Endometrium (tissue), 2 donors: ENCODE results near the gene FOLR1.
"Not testable (repeated sequence)": the region's sequence is repeated elsewhere in the genome, so short reads cannot be mapped to it uniquely, and the experiment has no call there.

ENCODE experiments used
- FAIRE-seq: peaks from 2 replicates; lab custom pipeline; 2012; peaks lifted over from hg19 to GRCh38; lab: Jason Lieb, UNC
- donor health status: control.
- donor health status: control.

FOLR1 gene

DNA sequence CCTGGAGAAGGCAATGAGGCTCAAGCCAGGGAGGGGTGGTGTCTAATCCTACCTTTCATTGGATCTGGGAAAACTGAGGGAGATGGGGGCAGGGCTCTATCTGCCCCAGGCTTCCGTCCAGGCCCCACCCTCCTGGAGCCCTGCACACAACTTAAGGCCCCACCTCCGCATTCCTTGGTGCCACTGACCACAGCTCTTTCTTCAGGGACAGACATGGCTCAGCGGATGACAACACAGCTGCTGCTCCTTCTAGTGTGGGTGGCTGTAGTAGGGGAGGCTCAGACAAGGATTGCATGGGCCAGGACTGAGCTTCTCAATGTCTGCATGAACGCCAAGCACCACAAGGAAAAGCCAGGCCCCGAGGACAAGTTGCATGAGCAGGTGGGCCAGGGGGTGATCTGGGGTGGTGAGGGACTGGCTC lies at the start of gene FOLR1:
Gene FOLR1 (plus strand): TSS at position 180 of the 421 bp plus-strand sequence. CDS start 34 bp downstream, at position 214.
- no peak for FAIRE-seq

DNA sequence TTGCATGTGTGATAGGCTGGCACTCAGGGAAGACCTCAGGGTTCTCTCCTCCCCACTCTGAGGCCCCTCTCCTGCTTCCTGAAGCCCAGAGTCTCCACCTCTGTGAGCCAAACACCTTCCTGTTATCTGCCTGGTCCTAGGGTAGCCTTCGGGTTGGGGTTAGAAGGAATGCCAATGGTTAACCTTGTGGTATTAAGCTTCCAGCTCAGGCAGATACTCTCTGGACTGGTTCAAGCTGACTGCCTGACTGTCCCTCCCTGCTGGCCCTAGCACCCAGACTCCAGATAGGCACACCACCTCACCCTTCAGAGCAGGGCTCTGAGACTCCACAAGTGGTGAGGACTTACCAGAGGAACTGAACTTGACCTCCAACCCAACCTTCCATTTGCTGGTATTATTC lies 49.4 kb upstream of the FOLR1 start:
- not testable (repeated sequence) for FAIRE-seq

DNA sequence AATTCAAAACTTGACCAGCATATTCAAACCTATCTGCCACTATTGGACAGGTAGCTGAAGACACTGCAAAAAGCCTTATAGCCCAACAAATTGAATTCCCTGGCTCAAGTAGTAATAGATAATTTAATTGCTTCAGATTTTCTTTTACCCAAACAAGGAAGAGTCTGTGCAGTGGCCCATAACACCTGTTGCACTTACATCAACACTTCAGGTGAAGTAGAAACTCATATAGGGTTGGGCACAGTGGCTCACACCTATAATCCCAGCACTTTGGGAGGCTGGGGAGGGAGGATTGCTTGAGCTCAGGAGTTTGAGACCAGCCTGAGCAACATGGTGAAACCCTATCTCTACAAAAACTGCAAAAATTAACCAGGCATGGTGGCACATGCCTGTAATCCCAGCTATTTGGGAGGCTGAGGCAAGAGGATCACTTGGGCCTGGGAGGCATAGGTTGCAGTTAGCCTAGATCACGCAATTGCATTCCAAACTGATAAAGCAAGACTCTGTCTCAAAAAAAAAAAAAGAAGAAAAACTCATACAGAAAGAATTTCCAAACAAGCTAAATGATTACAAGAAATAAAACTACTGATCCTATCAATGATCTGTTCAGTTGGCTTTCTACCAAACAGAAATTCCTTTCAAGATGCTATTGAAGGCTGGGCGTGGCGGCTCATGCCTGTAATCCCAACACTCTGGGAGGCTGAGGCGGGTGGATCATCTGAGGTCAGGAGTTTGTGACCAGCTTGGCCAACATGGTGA lies 47.0 kb upstream of the FOLR1 start:
- FAIRE-seq = no peak

DNA sequence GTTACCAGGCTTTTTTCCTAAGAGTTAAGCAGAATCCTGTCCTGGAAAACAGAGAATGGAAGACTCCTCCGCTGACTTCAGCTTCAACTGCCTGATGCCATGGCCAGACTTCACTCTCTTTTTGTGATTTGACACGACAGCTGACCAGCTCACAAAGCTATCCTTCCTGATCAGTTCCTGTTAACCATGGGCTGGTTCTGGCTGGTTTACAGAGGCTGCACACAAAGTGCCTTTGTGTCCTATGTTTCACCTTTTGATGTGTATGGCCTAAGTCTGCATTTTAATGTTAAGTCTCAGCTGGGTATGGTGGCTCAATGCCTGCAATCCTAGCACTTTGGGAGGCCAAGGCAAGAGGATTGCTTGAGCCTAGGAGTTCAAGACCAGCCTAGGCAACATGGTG lies 45.3 kb upstream of the FOLR1 start:
- no peak for FAIRE-seq

DNA sequence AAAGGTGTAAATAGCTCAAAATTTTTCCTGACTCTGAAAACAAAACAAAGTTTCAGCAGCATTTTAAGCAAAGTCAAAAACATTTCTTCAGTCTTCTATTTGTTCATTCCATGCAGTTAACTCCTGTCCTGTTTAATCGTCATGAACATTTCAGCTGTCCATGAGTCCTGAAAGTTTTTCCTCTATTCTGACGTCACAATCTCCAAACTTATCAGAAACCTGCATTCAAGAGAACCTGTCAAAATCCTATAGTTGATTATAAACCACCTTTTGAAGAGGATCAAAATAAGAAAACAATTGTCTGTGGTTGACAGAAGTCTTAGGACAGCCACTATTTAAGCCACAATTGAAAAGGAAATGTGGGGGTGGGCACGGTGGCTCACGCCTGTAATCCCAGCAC lies 41.1 kb upstream of the FOLR1 start:
- FAIRE-seq = no peak

DNA sequence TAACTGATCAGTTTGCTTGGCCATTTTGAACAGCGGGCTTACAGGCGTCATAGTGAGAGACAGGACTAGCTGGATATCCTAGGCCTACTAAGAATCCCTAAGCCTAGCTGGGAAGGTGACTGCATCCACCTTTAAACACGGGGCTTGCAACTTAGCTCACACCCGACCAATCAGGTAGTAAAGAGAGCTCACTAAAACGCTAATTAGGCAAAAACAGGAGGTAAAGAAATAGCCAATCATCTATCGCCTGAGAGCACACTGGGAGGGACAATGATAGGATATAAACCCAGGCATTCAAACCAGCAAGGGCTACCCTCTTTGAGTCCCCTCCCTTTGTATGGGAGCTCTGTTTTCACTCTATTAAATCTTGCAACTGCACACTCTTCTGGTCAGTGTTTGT lies 38.1 kb upstream of the FOLR1 start:
- not testable (repeated sequence) for FAIRE-seq

DNA sequence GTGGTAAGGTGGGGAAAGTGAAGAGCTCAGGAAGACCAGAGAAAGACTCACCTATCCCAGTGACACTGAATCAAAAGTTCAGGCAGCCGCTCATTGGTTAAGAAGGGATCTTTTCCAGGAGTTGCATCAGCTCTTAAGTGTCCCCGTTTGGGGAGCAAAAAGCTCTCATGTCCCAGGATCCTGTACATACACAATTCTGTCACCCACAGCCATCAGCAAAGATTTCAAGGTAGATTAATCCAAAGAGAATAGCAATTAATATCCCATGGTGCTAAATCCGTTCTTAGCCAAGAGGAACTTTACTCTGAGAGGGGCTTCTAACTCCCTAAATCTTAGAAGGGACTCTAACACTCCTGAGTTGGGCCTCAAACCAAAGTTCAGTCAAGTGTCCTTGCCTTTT lies 37.1 kb upstream of the FOLR1 start:
- no peak for FAIRE-seq

DNA sequence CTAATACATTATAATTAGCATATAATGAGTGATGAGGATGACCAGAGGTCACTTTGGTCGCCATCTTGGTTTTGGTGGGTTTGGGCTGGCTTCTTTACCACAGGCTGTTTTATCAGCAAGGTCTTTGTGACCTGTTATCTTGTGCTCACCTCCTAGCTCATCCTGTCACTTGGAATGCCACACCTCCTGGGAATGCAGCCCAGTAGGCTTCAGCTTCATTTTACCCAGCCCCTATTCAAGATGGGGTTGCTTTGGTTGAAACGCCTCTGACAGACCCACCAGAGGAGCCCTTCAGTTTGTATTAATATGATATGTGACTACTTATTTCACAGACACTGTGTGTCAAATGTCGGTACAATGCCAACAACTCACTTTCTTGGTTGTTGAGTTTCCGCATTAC lies 36.2 kb upstream of the FOLR1 start:
- no peak for FAIRE-seq

DNA sequence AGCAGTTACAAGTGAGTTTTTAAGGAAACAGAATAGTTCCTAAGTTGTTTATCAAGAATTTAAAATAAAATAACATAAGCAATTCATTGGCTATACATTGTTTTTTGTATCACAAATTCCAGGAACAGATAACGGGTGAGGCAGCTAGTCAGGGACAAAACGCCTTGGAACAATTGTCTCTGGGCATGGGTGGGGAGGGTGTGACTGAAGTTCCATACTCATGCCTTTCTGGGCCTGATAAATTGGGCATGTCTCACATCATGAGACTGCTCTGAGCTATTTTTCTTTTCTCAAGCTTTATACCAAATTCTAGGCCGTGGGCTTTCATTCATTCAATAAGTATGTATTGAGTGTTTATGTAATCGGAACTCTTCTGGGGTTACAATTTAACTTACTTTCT lies 34.8 kb upstream of the FOLR1 start:
- no peak for FAIRE-seq

DNA sequence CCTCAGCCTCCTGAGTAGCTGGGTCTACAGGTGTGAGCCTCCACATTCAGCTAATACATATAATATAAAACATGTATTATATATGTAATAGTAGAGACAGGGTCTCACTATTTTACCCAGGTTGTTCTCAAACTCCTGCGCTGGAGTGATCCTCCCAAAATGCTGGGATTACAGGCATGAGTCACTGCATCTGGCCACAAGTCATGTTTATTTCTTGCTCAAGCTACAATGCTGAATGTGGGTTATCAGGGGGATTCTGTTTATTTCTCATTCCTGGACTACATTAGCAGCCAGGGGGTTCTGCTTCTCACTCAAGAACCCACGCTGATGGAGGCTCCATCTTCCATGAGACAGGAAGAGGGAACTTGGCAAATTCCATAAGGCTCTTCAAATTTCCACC lies 31.6 kb upstream of the FOLR1 start:
- FAIRE-seq = no peak

DNA sequence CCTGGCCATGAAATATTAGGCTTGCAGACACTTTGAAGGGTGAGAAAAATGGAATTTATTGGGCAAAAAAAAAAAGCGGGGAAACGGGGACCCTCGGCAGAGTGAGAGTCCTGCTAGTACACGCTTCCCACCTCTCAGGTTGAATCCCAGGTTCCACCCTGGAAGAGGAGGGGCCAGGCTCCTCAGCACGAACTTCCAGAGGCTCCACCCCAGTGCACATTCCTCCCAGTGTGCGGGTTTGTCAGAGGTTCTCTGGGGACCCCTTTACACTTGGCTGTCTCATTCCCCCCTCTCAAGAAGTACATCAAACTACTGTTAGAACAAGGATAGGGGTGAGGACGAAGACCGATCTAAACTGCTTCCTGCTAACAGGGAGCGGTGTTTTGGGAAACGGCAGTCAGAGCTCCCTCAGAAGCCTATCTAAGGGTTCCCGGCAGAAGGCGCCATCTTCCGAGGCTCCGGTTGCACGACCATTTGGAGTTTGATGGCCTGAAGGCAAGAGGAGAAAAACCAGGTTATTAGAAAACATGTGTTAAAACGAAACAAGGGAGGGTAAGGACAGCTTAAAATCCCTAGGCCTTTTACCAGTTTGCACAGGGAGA lies 28.9 kb upstream of the FOLR1 start:
- no peak for FAIRE-seq

DNA sequence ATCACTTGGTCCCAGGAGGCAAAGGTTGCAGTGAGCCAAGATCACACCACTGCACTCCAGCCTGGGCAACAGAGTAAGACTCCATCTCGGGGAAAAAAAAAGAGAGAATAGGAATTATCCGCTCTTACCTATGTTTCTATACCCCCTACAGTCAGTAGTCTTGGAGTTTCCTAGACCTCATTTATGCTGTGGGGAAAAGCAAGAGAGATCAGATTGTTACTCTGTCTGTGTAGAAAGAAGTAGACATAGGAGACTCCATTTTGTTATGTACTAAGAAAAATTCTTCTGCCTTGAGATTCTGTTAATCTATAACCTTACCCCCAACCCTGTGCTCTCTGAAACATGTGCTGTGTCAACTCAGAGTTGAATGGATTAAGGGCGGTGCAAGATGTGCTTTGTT lies 27.8 kb upstream of the FOLR1 start:
- FAIRE-seq = not testable (repeated sequence)

DNA sequence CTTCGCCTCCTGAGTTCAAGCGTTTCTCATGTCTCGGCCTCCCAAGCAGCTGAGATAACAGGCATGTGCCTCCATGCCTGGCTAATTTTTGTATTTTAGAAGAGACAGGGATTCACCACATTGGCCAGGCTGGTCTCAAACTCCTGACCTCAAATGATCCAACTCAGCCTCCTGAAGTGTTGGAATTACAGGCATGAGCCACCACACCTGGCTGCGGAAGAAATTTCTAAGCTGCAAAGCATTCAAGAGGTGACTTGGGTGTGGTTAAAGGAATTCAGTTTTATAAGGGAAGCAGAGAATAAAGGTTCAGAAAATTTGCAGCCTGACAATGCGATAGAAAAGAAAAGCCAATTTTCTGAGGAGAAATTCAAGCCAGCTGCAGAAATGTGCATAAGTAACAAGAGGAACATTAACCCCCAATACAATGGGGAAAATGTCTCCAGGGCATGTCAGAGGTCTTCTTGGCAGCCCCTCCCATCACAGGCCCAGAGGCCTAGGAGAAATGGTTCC lies 22.8 kb upstream of the FOLR1 start:
- not testable (repeated sequence) for FAIRE-seq

DNA sequence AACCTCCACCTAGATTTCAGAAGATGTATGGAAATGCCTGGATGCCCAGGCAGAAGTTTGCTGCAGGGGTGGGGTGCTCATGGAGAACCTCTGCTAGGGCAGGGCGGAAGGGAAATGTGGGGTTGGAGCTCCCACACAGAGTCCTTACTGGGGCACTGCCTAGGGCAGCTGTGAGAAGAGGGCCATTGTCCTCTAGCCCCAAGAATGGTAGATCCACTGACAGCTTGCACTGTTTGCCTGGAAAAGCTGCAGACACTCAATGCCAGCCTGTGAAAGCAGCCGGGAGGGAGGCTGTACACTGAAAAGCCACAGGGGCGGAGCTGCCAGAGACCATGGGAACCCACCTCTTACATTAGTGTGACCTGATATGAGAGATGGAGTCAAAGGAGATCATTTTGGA lies 22.2 kb upstream of the FOLR1 start:
- not testable (repeated sequence) for FAIRE-seq

DNA sequence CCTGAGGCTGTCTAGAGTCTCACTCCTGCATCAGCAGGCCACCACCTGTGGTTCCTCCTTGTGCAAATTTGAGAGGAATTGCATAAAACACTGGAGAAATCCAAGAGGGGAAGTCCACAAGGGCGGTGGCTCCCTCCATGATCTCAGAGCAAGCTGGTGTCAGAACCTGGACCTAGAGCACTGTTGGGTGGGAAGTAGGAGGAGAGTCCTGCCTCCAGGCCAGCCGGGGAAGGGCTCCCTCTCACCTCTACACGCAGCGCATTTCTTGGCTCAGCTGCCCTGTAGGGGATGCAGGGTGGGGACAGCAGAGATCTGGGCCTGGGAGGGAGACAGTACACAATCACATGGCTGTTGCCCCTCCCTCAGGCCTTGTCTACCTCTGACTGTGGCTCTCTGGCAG lies 19.9 kb upstream of the FOLR1 start:
- FAIRE-seq = not testable (repeated sequence)

DNA sequence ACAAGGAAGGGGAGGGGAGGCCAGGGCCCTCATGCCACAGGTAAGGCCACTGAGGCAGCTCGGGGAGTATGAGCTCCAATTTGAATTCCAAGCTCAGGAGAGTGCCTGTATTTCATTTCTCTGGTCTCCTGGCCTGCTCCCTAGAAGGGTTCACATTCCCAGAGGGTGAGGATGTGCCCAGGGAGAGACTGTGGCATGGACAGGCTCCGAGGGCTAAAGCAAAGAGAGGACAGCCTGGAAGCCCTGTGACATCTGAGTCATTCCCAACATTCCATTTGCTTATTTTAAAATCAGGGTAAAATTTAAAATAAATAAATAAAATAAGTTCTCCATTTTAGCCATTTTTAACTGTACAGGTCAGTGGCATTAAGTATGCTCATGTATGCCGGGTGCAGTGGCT lies 18.6 kb upstream of the FOLR1 start:
- no peak for FAIRE-seq

DNA sequence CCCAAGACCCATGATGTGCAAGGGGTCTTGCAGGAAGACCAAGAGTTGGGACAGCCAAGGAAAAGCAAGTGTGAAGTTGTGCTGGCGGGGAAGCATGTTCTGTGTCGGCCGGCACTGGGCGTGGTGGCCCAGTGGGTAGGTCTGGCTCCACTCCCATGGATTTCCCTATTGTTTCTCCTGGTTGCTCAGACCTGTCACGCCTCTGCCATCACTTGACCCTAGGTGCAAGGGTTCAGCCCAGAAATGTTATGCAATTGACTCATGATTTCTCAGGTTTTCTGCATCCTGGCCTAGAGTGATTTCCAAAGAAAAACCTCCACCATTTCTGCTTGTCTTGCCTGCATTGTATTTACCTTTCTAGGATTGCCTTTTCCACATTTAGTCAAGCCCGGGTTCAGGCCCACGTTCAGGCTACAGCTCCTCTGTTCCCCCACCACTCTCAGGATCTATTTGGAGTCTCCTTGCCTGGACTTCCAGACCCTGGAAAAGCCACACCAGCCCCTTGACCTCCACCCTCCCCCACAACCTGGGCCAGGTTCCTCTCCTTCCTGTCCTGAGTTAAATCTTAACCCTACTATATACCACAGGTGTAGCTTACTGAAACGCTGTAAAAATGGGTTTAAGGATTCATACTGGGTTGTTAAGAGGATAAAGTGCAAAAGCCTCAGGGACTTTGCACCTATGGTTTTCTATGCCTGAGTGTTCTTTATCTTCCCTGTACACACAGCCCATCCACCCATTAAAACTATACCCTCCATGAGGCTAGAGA lies 17.5 kb upstream of the FOLR1 start:
- FAIRE-seq = no peak

DNA sequence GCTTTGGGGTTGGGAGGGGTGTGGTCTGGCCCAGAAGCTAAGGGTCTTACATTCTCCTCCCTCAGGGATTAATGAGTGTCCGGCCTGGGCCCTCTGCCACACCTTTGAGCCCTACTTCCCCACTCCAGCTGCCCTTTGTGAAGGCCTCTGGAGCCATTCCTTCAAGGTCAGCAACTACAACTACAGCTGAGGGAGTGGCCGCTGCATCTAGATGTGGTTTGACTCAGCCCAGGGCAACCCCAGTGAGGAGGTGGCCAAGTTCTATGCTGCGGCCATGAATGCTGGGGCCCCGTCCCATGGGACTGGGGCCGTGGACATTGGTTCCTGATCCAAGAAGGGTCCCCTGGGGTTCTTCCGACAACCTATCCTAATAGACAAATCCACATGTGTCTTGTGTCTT lies 14.3 kb upstream of the FOLR1 start:
- no peak for FAIRE-seq

DNA sequence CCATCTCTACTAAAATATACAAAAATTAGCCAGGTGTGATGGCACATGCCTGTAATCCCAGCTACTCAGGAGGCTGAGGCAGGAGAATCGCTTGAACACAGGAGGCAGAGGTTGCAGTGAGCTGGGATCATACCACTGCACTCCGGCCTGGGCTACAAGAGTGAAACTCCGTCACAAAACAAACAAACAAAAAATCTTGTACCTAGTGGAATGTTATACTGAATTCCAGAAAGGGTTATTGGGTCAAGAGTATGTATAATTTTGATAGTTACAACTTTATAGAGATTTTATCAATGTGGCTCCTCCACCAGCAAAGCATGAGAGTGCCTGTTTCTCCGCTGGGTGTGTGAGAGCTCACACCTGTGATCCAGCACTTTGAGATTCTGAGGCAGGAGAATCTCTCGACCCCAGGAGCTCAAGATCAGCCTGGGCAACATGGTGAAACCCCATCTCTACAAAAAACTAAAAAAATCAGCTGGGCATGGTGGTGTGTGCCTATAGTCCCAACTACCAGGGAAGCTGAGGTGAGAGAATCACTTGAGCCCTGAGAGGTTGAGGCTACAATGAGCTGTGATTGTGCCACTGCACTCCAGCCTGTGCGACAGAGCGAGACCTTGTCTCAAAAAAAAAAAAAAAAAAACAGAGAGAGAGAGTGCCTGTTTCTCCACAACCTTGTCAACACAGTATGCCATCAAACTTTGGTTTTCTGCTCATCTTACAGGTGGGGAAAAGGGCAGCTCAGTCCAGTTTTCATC lies 12.7 kb upstream of the FOLR1 start:
- no peak for FAIRE-seq

DNA sequence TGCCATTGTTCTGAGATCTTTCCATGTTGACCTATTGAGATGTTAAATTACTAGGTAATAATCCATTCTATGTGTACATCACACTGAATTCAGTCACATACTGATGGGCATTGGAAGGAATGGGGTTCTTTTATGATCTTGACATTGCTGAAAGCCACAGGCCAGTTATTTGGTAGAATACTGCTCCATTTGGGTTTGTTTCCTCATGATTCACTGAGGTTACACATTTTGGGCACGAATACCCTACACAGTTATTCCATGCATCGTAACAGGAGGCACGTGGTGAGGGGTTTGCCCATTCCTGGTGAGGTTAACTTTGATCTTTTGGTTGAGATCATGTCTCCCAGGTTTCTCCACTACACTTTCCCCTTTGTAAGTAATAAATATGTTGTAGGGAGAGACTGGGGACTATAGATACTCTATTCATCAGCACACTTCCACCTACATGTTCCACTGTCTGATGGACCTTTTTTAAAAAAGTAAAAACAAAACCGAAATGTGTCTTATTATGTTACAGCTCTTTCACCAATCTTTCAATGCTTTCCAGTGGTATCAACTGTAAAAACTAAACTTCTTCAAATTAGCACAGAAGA lies 12.0 kb upstream of the FOLR1 start:
- FAIRE-seq = no peak

DNA sequence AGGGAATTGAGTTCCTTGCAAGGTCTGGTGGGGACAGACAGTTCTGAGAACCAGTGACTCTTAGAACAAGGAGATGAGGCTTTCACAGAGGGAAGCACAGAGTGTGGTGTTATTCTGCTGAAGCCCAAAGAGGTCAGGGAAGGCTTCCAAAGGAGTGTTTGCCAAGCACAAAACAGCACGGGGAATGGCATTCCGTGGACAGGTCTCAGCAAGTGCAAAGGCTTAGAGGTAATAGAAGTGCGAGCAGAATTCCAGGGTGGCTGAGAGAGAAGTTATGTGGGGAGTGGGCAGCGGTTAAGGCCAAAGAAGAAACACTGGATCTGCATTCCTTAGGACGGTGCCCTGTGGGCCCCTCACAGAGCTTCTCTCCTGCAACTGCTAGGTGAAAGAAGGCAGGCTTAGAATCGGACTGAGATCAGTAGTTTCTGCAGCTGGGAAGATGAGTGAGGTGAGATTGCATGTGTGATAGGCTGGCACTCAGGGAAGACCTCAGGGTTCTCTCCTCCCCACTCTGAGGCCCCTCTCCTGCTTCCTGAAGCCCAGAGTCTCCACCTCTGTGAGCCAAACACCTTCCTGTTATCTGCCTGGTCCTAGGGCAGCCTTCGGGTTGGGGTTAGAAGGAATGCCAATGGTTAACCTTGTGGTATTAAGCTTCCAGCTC lies 10.9 kb upstream of the FOLR1 start:
- not testable (repeated sequence) for FAIRE-seq
